ENCODE data around the gene THSD7A. TPM values are rescaled to one million over a fixed set of nuclear protein-coding genes. Genes with fewer than 3 reads are reported as not detected.

Gene THSD7A
- total and polyA plus RNA-seq, 2 of the 4 experiments (the other 2 are of a cell fraction), result 0.02 to 0.18 TPM

GRCh38 chr7:11730725-11731124 is 101.3 kb downstream of the THSD7A start:
- Histone ChIP-seq H2AK9ac (replicated peaks; ENCODE audit: low read depth, low read length, poor library complexity) (no peak overlapping the region), H2BK20ac (ENCODE audit: low read depth, low read length) (no peak overlapping the region), H3K4me1 (ENCODE audit: control insufficient read depth, insufficient read depth, low read length) (no peaks in the 10 kb centered on the region), H3K18ac (ENCODE audit: low read depth, low read length) (no peak overlapping the region), H3K14ac (replicated peaks; ENCODE audit: low read depth, low read length) (no peak overlapping the region), H4K91ac (ENCODE audit: insufficient read depth, low read depth, low read length) (no peak overlapping the region), H4K8ac (ENCODE audit: low read depth in 2 of 2, low read length in 2 of 2) (no peak overlapping the region), H3K56ac (ENCODE audit: extremely low read depth, insufficient read depth, low read length) (no peak overlapping the region), H3K79me1 (ENCODE audit: low read depth in 1 of 2, low read length in 2 of 2) (no peaks in the 10 kb centered on the region), H4K5ac (ENCODE audit: low read depth, low read length) (no peak overlapping the region), H3K4me3 (ENCODE audit: insufficient read depth, low read depth, low read length) (no peak overlapping the region), H3K9me1 (ENCODE audit: insufficient read depth, low read length) (no peaks in the 10 kb centered on the region), H3K9me3 (ENCODE audit: control insufficient read depth, insufficient read depth, low read length) (no peaks in the 10 kb centered on the region), H2BK5ac (ENCODE audit: low read depth, low read length, poor library complexity, severe bottlenecking) (no peak overlapping the region), H2BK15ac (ENCODE audit: low read depth, low read length) (no peak overlapping the region), H3K27me3 (ENCODE audit: control insufficient read depth, insufficient read depth, low read length) (no peaks in the 10 kb centered on the region), H3K27ac (ENCODE audit: insufficient read depth, low read length) (no peak overlapping the region), H3K4ac (ENCODE audit: low read depth, low read length) (no peak overlapping the region), H3K23ac (ENCODE audit: low read depth, low read length) (no peak overlapping the region), H3K9ac (ENCODE audit: low read depth, low read length) (no peak overlapping the region), H3K4me2 (ENCODE audit: low read depth, low read length) (no peak overlapping the region), H2AFZ (replicated peaks; ENCODE audit: low read length, poor library complexity) (no peak overlapping the region), H4K20me1 (ENCODE audit: insufficient read depth, low read length) (no peaks in the 10 kb centered on the region), H2AK5ac (ENCODE audit: low read depth, low read length) (no peak overlapping the region), H3K36me3 (ENCODE audit: control insufficient read depth, insufficient read depth, low read length) (no peaks in the 10 kb centered on the region), H2BK120ac (ENCODE audit: low read depth, low read length) (no peak overlapping the region)
- DNase-seq (no peak), ATAC-seq (ENCODE audit: low read depth) (no peak)
- CTCF ChIA-PET, result no interaction called here
- intact Hi-C loops (cut with micrococcal nuclease) (no loop called here), in situ Hi-C loops (cut with MboI; ENCODE audit: low sequenced_read_pairs) (no loop called here), dilution Hi-C loops (cut with HindIII; ENCODE audit: low sequenced_read_pairs, unreplicated experiment) (no loop called here)
- POLR2A ChIA-PET (ENCODE audit: unreplicated experiment), result no interaction called here
- WGBS, 2 experiments (ENCODE audit: extremely low coverage in 2 of 2, insufficient read length in 1 of 2), result no CpG with 5 or more reads among the region's 1 CpG
- BruUV-seq (replicated peaks), result no TSS peak
- TF ChIP-seq RFX5 (IDR thresholded peaks at IDR 0.05; ENCODE audit: low read depth, low read length), result no peak
- no peak for TF ChIP-seq CHD1 (IDR thresholded peaks at IDR 0.05; ENCODE audit: low read depth, low read length)
- no peak for TF ChIP-seq CEBPB (IDR thresholded peaks at IDR 0.05; ENCODE audit: low read depth, low read length)
- TF ChIP-seq MAFK (IDR thresholded peaks at IDR 0.05; ENCODE audit: low read depth, low read length), result no peak
- TF ChIP-seq BHLHE40 (IDR thresholded peaks at IDR 0.05; ENCODE audit: low read depth, low read length), result no peak
- no peak for TF ChIP-seq MAZ (IDR thresholded peaks at IDR 0.05; ENCODE audit: borderline replicate concordance, low read depth, low read length)
- TF ChIP-seq FOS (IDR thresholded peaks at IDR 0.05; ENCODE audit: low read depth, low read length), result no peak
- TF ChIP-seq POLR2A (IDR thresholded peaks at IDR 0.05; ENCODE audit: low read depth, low read length), result no peak
- no peak for TF ChIP-seq RAD21 (IDR thresholded peaks at IDR 0.05; ENCODE audit: low read length)
- TF ChIP-seq MXI1 (IDR thresholded peaks at IDR 0.05; ENCODE audit: borderline replicate concordance, low read depth, low read length), result no peak
- no peak for TF ChIP-seq SMC3 (IDR thresholded peaks at IDR 0.05; ENCODE audit: low read depth, low read length)
- TF ChIP-seq USF2 (IDR thresholded peaks at IDR 0.05; ENCODE audit: low read depth, low read length), result no peak
- TF ChIP-seq CTCF (conservative IDR thresholded peaks at IDR 0.05; ENCODE audit: low read depth, low read length), result no peak
- no peak for TF ChIP-seq RCOR1 (IDR thresholded peaks at IDR 0.05; ENCODE audit: insufficient replicate concordance, low read length)

Data from IMR-90 (cell line).